Tibial nerve (tissue), 4 donors: ENCODE results near the gene CDK16.

Experiments used
- EP300 ChIP-seq, 2 donors: sonication (generic); formaldehyde crosslinking; IDR thresholded peaks; one replicate each; pipeline ENCODE4 v1.6.1; 2017; ENCODE audit warnings: antibody characterized with exemption in 2 of 2, mild to moderate bottlenecking in 1 of 2
- POLR2A ChIP-seq, 2 donors: fragments of 450-650 bp; IDR thresholded peaks; one replicate each; pipeline ENCODE4 v1.6.1; 2017; ENCODE audit warnings: antibody characterized with exemption in 2 of 2, mild to moderate bottlenecking in 2 of 2, moderate library complexity in 2 of 2
- TF ChIP-seq, protein P1 (sequence below), 5 experiments: fragments of 200-600 bp in 3 of 5; fragments of 450-650 bp in 2 of 5; sonication (generic) in 3 of 5; IDR thresholded peaks; one replicate each; pipeline ENCODE4 v1.5.1; 2016 to 2019; ENCODE audit warnings: antibody characterized with exemption in 5 of 5, mild to moderate bottlenecking in 3 of 5, moderate library complexity in 2 of 5

- TF ChIP-seq POLR2A (IDR thresholded peaks at IDR 0.05) (no peak), EP300 (IDR thresholded peaks at IDR 0.05) (no peak)
- TF ChIP-seq, protein P1, sequence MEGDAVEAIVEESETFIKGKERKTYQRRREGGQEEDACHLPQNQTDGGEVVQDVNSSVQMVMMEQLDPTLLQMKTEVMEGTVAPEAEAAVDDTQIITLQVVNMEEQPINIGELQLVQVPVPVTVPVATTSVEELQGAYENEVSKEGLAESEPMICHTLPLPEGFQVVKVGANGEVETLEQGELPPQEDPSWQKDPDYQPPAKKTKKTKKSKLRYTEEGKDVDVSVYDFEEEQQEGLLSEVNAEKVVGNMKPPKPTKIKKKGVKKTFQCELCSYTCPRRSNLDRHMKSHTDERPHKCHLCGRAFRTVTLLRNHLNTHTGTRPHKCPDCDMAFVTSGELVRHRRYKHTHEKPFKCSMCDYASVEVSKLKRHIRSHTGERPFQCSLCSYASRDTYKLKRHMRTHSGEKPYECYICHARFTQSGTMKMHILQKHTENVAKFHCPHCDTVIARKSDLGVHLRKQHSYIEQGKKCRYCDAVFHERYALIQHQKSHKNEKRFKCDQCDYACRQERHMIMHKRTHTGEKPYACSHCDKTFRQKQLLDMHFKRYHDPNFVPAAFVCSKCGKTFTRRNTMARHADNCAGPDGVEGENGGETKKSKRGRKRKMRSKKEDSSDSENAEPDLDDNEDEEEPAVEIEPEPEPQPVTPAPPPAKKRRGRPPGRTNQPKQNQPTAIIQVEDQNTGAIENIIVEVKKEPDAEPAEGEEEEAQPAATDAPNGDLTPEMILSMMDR (IDR thresholded peaks at IDR 0.05) = no peak
Measured at GRCh38 chrX:47209508-47210238, 8.8 kb upstream of the CDK16 start.
